Transverse colon (tissue), 4 donors: ENCODE measurements around the gene LRRC49. TPM values are rescaled to one million over a fixed set of nuclear protein-coding genes. Genes with fewer than 3 reads are reported as not detected.

Experiments
- DNase-seq: peaks from one replicate; pipeline ENCODE4 v3.0.0-alpha.2; 2019
- H3K27ac ChIP-seq, 4 donors: fragments of 200-600 bp; sonication (generic); 2 replicates each; pipeline ENCODE4 v1.5.1; 2016 to 2018; ENCODE audit warnings: inconsistent platforms in 4 of 4
- H3K27me3 ChIP-seq: fragments of 200-600 bp; sonication (generic); 2 replicates; pipeline ENCODE4 v1.5.1; 2017; ENCODE audit warnings: inconsistent platforms
- H3K36me3 ChIP-seq, 4 donors: fragments of 200-600 bp; sonication (generic); 2 replicates each; pipeline ENCODE4 v1.5.1; 2017 to 2019; ENCODE audit warnings: inconsistent platforms in 4 of 4
- H3K4me1 ChIP-seq, 4 donors: fragments of 200-600 bp; sonication (generic); 2 replicates each; pipeline ENCODE4 v1.5.1; 2017 to 2020; ENCODE audit warnings: inconsistent platforms in 4 of 4
- H3K4me3 ChIP-seq, 4 donors: fragments of 200-600 bp; sonication (generic); 1 replicate in 1 of 4; 2 replicates in 3 of 4; pipeline versions ENCODE4 v1.5.1 to v1.6.1; 2017 to 2019; ENCODE audit warnings: inconsistent platforms in 4 of 4
- H3K9me3 ChIP-seq, 2 donors: fragments of 200-600 bp; sonication (generic); 2 replicates each; pipeline ENCODE4 v1.5.1; 2017 to 2019; ENCODE audit warnings: inconsistent platforms in 2 of 2
- EP300 ChIP-seq: sonication (generic); formaldehyde crosslinking; IDR thresholded peaks from one replicate; pipeline ENCODE4 v1.6.1; 2017; ENCODE audit warnings: antibody characterized with exemption, low read depth
- POLR2A ChIP-seq: fragments of 450-650 bp; IDR thresholded peaks from one replicate; pipeline ENCODE4 v1.6.1; 2016; ENCODE audit warnings: antibody characterized with exemption, mild to moderate bottlenecking, moderate library complexity
- POLR2AphosphoS5 ChIP-seq, 3 donors: sonication (generic); formaldehyde crosslinking; IDR thresholded peaks; one replicate each; pipeline ENCODE4 v1.6.1; 2016; ENCODE audit warnings: antibody characterized with exemption in 3 of 3
- WGBS, 2 donors: methylation state at CpG; one replicate each; pipeline ENCODE4 v1.1.5; 2018; ENCODE audit warnings: low coverage in 1 of 2; 5-methylcytosine and 5-hydroxymethylcytosine counted together
- in situ Hi-C, 4 donors: fragments of 200-750 bp; cut with MboI; loops; one replicate each; pipeline versions ENCODE4 v1.15.0 to v1.15.1; 2017; ENCODE audit warnings: low sequenced_read_pairs in 3 of 4, low pct_ligation_motif_present in 1 of 4, low pct_unique_long_range_greater_than_20kb in 1 of 4
- intact Hi-C: fragments of 100-400 bp; cut with DNase I; formaldehyde crosslinking; loops from one replicate; pipeline ENCODE4 v1.15.1; 2023; ENCODE audit warnings: low total_unique reads
- total RNA-seq, 4 donors: library from RNA; depleted of rRNA; stranded (reverse); fragments of >200 nt; gene quantifications; one replicate each; pipeline ENCODE4 v1.1.0, GENCODE V29; 2016
- TF ChIP-seq, protein P1 (sequence below), 5 experiments: fragments of 200-600 bp in 3 of 5; fragments of 450-650 bp in 2 of 5; sonication (generic) in 3 of 5; IDR thresholded peaks; 1 replicate in 2 of 5; 2 replicates in 3 of 5; pipeline ENCODE4 v1.5.1; 2016 to 2017; ENCODE audit warnings: antibody characterized with exemption in 5 of 5, inconsistent platforms in 3 of 5, mild to moderate bottlenecking in 2 of 5, moderate library complexity in 1 of 5

The LRRC49 gene
- total RNA-seq, 4 donors from 2014 or later, result 2.2 to 5.2 (median 4.8) TPM; not detected in 1

DNA sequence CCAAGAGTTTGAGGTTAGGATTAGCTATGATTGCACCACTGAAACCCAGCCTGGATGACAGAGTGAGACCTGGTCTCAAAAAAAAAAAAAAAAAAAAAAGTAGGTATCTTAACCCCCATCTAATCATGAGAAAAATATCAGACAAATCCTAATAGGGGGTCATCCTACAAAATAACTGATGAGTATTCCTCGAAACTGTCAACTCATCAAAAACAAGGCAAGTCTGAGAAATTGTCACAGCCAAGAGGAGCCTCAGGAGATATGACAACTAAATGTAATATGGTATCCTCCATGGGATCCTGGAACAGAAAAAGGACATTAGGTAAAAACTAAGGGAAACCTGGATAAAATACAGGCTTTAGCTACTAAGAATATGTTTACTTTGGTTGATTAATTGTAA lies 70.6 kb downstream of the LRRC49 start:
- Histone ChIP-seq H3K4me1 (no peaks in the 10 kb centered on the region), H3K4me3 (no peak overlapping the region), H3K36me3 (no peaks in the 10 kb centered on the region), H3K9me3 (no peaks in the 10 kb centered on the region), H3K27ac (no peak overlapping the region), H3K27me3 (no peaks in the 10 kb centered on the region)
- DNase-seq, result no peak
- in situ Hi-C loops, result no loop called here
- WGBS, 2 donors, result 86 to 100% methylated on average over 1 of the region's 1 CpG
- no peak for TF ChIP-seq POLR2AphosphoS5 (IDR thresholded peaks at IDR 0.05)
- TF ChIP-seq, protein P1, sequence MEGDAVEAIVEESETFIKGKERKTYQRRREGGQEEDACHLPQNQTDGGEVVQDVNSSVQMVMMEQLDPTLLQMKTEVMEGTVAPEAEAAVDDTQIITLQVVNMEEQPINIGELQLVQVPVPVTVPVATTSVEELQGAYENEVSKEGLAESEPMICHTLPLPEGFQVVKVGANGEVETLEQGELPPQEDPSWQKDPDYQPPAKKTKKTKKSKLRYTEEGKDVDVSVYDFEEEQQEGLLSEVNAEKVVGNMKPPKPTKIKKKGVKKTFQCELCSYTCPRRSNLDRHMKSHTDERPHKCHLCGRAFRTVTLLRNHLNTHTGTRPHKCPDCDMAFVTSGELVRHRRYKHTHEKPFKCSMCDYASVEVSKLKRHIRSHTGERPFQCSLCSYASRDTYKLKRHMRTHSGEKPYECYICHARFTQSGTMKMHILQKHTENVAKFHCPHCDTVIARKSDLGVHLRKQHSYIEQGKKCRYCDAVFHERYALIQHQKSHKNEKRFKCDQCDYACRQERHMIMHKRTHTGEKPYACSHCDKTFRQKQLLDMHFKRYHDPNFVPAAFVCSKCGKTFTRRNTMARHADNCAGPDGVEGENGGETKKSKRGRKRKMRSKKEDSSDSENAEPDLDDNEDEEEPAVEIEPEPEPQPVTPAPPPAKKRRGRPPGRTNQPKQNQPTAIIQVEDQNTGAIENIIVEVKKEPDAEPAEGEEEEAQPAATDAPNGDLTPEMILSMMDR (IDR thresholded peaks at IDR 0.05), result no peak
- no peak for TF ChIP-seq POLR2A
- no peak for TF ChIP-seq EP300
- intact Hi-C loops, result no loop called here

DNA sequence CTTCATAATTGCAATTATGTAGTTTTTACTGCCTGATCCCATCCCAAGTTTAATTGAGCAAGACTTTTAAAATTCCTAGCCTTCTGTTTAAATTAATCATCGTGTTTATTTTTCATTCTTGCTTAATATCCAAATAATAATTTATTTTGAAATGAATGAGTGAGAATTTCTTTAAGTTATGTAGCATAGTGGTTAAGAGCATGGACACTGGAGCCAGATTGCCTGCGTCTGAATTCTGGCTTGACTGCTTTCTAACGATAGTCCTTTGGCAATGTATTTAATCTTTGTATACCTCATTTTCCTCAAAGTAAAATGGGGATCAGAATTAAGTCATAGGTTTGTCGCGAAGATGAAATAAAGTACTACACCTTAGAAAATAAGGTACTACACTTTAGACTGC lies 71.4 kb downstream of the LRRC49 start:
- 87 to 92% methylated on average over 5 of the region's 5 CpGs for WGBS, 2 donors
- intact Hi-C loops (no loop called here), in situ Hi-C loops (no loop called here)
- Histone ChIP-seq H3K27ac (no peak overlapping the region), H3K36me3 (no peaks in the 10 kb centered on the region), H3K4me3 (no peak overlapping the region), H3K9me3 (no peaks in the 10 kb centered on the region), H3K27me3 (no peaks in the 10 kb centered on the region), H3K4me1 (no peaks in the 10 kb centered on the region)
- no peak for DNase-seq
- TF ChIP-seq POLR2AphosphoS5 (IDR thresholded peaks at IDR 0.05), result no peak
- TF ChIP-seq EP300, result no peak
- TF ChIP-seq, protein P1 (IDR thresholded peaks at IDR 0.05), result no peak
- TF ChIP-seq POLR2A, result no peak

DNA sequence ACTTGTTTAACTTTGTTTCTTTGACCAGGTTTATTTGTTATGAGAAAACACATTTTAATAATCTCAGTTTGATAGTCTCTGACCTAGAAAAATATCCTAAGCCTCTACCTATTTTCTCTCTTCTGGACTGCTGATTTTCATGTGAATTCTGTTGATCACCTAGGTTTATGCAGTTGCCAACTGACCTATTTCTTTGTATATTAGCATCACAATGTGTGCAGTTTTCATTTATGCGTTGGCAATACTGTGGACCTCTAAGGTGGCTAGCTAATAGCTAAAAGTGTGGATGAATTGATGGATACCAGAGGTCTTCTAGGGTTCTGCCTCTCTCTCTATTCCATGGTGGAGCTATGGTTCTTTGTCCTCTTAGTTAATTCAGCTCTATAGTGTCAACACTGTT lies 72.1 kb downstream of the LRRC49 start:
- Histone ChIP-seq H3K27me3 (no peaks in the 10 kb centered on the region), H3K27ac (no peak overlapping the region), H3K4me1 (no peaks in the 10 kb centered on the region), H3K9me3 (no peaks in the 10 kb centered on the region), H3K36me3 (no peaks in the 10 kb centered on the region), H3K4me3 (no peak overlapping the region)
- WGBS, 2 donors, result 60 to 97% methylated on average over 1 of the region's 1 CpG
- in situ Hi-C loops (no loop called here), intact Hi-C loops (no loop called here)
- no peak for DNase-seq
- TF ChIP-seq POLR2AphosphoS5 (IDR thresholded peaks at IDR 0.05), result no peak
- no peak for TF ChIP-seq EP300
- TF ChIP-seq POLR2A, result no peak
- TF ChIP-seq, protein P1 (IDR thresholded peaks at IDR 0.05), result no peak

DNA sequence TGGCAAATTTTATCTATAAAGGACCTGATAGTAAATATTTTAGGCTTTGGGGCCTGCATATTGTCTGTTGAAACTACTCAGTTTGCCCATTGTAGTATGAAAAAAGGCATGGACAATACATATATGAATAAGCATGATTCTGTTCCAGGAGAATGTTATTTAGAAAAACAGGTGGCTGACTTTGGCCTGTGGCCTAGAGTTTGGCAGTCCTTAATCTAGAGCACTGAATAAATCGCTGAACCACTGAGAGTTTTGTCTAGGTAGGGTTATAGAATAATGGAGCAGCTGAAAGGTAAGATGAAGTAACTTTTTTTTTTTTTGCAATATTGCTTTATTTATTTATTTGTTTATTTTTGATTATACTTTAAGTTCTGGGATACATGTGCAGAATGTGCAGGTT lies 75.0 kb downstream of the LRRC49 start:
- H3K27me3 ChIP-seq, result no peaks in the 10 kb centered on the region
- no peaks in the 10 kb centered on the region for H3K4me1 ChIP-seq
- TF ChIP-seq EP300, result no peak
- no peak for TF ChIP-seq POLR2AphosphoS5 (IDR thresholded peaks at IDR 0.05)
- TF ChIP-seq, protein P1 (IDR thresholded peaks at IDR 0.05), result no peak
- TF ChIP-seq POLR2A, result no peak
- H3K27ac ChIP-seq, result no peak overlapping the region
- WGBS, 2 donors, result 94 to 95% methylated on average over 1 of the region's 1 CpG
- DNase-seq, result no peak
- H3K36me3 ChIP-seq, result no peaks in the 10 kb centered on the region
- no peak overlapping the region for H3K4me3 ChIP-seq
- intact Hi-C loops (no loop called here), in situ Hi-C loops (no loop called here)
- H3K9me3 ChIP-seq, result no peaks in the 10 kb centered on the region
